ENCODE data around the gene SEMA5A. TPM values are rescaled to one million over a fixed set of nuclear protein-coding genes. Genes with fewer than 3 reads are reported as not detected.

Gene SEMA5A
- total RNA-seq, 4 donors from 2014 or later, result 2.4 to 129 (median 10.0) TPM

DNA sequence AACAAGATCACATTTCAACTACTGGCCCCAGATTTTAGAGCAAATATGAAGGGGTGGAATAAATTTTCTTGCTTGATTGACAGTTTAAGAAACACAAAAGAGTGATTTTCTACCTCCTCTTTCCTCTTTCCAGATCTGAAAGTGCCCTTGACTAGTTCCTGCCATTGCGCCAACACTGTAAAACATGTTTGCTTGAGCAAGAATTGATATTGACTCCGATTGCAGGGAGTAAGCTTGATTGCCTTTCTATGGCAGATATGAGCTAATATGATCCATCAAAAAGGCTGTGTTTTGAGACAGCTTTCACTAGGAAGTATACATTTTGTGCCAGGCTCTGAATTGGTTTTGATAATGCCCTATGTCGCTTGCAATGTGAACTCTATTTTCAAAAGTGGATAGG is 508.8 kb downstream of the SEMA5A start:
- no peak for DNase-seq
- no peaks in the 10 kb centered on the region for H3K4me1 ChIP-seq
- H3K9me3 ChIP-seq, result no peaks in the 10 kb centered on the region
- no peaks in the 10 kb centered on the region for H3K36me3 ChIP-seq
- no peak overlapping the region for H3K27ac ChIP-seq
- no peak for TF ChIP-seq POLR2A (IDR thresholded peaks at IDR 0.05)
- TF ChIP-seq, protein P1, sequence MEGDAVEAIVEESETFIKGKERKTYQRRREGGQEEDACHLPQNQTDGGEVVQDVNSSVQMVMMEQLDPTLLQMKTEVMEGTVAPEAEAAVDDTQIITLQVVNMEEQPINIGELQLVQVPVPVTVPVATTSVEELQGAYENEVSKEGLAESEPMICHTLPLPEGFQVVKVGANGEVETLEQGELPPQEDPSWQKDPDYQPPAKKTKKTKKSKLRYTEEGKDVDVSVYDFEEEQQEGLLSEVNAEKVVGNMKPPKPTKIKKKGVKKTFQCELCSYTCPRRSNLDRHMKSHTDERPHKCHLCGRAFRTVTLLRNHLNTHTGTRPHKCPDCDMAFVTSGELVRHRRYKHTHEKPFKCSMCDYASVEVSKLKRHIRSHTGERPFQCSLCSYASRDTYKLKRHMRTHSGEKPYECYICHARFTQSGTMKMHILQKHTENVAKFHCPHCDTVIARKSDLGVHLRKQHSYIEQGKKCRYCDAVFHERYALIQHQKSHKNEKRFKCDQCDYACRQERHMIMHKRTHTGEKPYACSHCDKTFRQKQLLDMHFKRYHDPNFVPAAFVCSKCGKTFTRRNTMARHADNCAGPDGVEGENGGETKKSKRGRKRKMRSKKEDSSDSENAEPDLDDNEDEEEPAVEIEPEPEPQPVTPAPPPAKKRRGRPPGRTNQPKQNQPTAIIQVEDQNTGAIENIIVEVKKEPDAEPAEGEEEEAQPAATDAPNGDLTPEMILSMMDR (IDR thresholded peaks at IDR 0.05), result no peak
- no peak overlapping the region for H3K4me3 ChIP-seq
- H3K27me3 ChIP-seq, result no peaks in the 10 kb centered on the region
- intact Hi-C loops (cut with DNase I; ENCODE audit: low total_unique reads), result no loop called here

DNA sequence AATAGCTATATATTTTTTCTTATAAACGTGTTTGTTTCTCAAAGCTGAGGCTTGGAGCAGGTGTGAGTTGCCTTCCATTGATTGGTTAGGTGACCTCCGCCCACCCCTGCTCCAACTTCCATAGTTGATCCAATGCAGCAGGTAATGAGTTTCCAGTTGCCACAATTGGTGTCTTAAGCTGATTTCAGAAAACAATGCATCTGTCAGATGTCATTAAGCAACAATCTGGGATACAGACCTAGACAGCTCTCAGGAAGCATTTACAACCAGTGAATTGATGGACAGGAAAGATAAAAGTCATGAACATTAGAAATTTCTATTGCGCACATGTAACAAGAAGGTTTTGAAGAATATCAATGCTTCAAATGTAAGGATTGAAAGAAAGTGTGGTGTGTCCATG is 510.5 kb downstream of the SEMA5A start:
- DNase-seq, result no peak
- H3K9me3 ChIP-seq, result no peaks in the 10 kb centered on the region
- H3K27me3 ChIP-seq, result no peaks in the 10 kb centered on the region
- no peaks in the 10 kb centered on the region for H3K36me3 ChIP-seq
- H3K4me3 ChIP-seq, result no peak overlapping the region
- no peak overlapping the region for H3K27ac ChIP-seq
- no peak for TF ChIP-seq POLR2A (IDR thresholded peaks at IDR 0.05)
- TF ChIP-seq, protein P1 (IDR thresholded peaks at IDR 0.05), result no peak
- intact Hi-C loops (cut with DNase I; ENCODE audit: low total_unique reads), result no loop called here
- no peaks in the 10 kb centered on the region for H3K4me1 ChIP-seq

DNA sequence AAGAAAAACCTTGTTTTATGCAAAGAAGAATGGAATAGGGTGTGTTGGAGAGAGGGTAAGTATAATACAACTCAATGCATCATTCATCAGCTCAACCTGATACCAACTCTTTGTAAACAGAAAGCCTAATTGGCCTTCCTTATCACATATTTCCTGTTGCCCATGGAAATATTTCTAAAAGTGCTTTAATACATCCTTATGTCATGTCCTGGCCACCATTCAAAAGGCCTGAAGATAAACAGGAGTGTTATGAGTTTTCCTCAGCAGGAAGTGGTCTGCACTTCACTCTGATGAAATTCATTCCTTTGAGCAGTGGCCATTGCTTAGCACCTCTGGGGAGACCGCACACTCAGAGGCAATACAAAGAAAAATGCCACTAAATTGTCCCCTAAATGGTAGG is 511.2 kb downstream of the SEMA5A start:
- Histone ChIP-seq H3K4me1 (no peaks in the 10 kb centered on the region), H3K27me3 (no peaks in the 10 kb centered on the region), H3K9me3 (no peaks in the 10 kb centered on the region), H3K4me3 (no peak overlapping the region), H3K27ac (no peak overlapping the region), H3K36me3 (no peaks in the 10 kb centered on the region)
- intact Hi-C loops (cut with DNase I; ENCODE audit: low total_unique reads), result no loop called here
- no peak for DNase-seq
- no peak for TF ChIP-seq POLR2A (IDR thresholded peaks at IDR 0.05)
- TF ChIP-seq, protein P1 (IDR thresholded peaks at IDR 0.05), result no peak

DNA sequence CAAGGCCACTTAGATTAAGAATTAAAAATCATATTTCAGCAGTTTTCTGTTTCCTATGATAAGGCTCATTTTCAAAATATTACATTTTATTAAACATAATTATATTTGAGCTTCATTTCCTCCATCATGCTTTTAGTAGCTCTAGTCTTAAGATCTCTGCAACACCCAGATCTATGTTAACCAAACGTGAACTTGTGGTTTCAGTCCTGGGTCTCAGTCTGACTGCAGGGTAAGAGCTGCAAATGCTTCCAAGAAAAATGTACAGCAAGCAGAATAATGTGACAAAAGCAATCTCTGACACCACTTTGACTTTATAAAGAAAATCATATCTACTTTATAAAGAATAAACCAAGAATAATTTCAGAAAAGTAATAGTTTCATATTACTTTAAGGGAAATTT is 512.4 kb downstream of the SEMA5A start:
- Histone ChIP-seq H3K27me3 (no peaks in the 10 kb centered on the region), H3K4me3 (no peak overlapping the region), H3K4me1 (no peaks in the 10 kb centered on the region), H3K36me3 (no peaks in the 10 kb centered on the region), H3K9me3 (no peaks in the 10 kb centered on the region), H3K27ac (no peak overlapping the region)
- no peak for DNase-seq
- TF ChIP-seq, protein P1 (IDR thresholded peaks at IDR 0.05), result no peak
- no peak for TF ChIP-seq POLR2A (IDR thresholded peaks at IDR 0.05)
- intact Hi-C loops (cut with DNase I; ENCODE audit: low total_unique reads), result no loop called here

DNA sequence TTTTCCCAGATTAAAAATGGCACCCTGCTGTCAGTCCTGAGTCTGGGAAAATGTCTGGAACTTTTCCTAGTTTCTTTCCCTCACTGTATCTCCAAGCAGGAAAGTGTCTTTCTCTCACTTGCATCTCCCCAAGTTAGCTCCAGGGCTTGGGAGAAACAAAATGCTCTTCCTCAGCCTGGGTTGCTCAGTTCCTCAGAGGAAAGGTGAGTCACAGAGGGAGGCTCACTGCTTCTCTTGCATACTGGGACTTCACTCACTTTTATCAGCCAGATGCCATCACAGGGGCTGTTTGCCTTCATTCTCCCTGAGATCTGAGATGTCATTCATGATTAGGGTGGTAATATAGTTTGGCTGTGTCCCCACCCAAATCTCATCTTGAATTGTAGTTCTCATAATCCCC is 519.9 kb downstream of the SEMA5A start:
- H3K27ac ChIP-seq, result no peak overlapping the region
- DNase-seq, result no peak
- H3K4me3 ChIP-seq, result no peak overlapping the region
- no peaks in the 10 kb centered on the region for H3K9me3 ChIP-seq
- intact Hi-C loops (cut with DNase I; ENCODE audit: low total_unique reads), result no loop called here
- H3K27me3 ChIP-seq, result no peaks in the 10 kb centered on the region
- no peaks in the 10 kb centered on the region for H3K4me1 ChIP-seq
- H3K36me3 ChIP-seq, result no peaks in the 10 kb centered on the region
- TF ChIP-seq POLR2A (IDR thresholded peaks at IDR 0.05), result no peak
- TF ChIP-seq, protein P1 (IDR thresholded peaks at IDR 0.05), result no peak

Measured in uterus (tissue), 4 donors.